HepG2 (cell line): ENCODE measurements around the gene TRERF1. TPM values are rescaled to one million over a fixed set of nuclear protein-coding genes. Genes with fewer than 3 reads are reported as not detected.

Experiments
- ATAC-seq: fragments of 200-7000 bp; cut with Tn5 transposase; 3 replicates; pipeline ENCODE4 v1.9.1; 2020; ENCODE audit warnings: mild to moderate bottlenecking, moderate library complexity
- BruUV-seq: library from RNA; stranded (reverse); fragments of 400-500 nt; replicated peaks from 2 replicates; lab custom pipeline; 2021; lab: Mats Ljungman, UMichigan
- CTCF ChIA-PET: fragments of 300-600 bp; formaldehyde crosslinking; extraction: SDS; loops from one replicate; lab custom pipeline; 2021; ENCODE audit warnings: low total read pairs, inconsistent platforms, low intra/inter-chr PET ratio; lab: Yijun Ruan, JAX
- POLR2A ChIA-PET: fragments of 350-600 bp; sonication (Branson Sonifier 250); formaldehyde crosslinking; loops from one replicate; lab custom pipeline; 2020; ENCODE audit warnings: antibody characterized with exemption, inconsistent platforms; lab: Yijun Ruan, JAX
- DNase-seq: peaks from one replicate; pipeline ENCODE4 v3.0.0-alpha.2; 2015; ENCODE audit warnings: low spot score
- FAIRE-seq: peaks from 3 replicates; lab custom pipeline; 2011; peaks lifted over from hg19 to GRCh38; lab: Jason Lieb, UNC
- H2AFZ ChIP-seq: one replicate; pipeline ENCODE4 v1.6.1; 2011; ENCODE audit warnings: low read length, inconsistent platforms
- H3K27ac ChIP-seq: fragments of 300-600 bp; 3 replicates; pipeline ENCODE4 v1.8.0; 2011; ENCODE audit warnings: mixed run types, mild to moderate bottlenecking, mixed read lengths, low read length, inconsistent platforms; ENCODE audit not compliant: insufficient read depth; ENCODE audit errors: extremely low read length
- H3K27me3 ChIP-seq, 2 experiments: fragments of 200-600 bp in 1 of 2; 2 replicates in 1 of 2; 3 replicates in 1 of 2; pipeline versions ENCODE4 v1.6.0 to v1.8.0; 2011; ENCODE audit warnings: low read length in 2 of 2, mild to moderate bottlenecking in 2 of 2, moderate library complexity in 2 of 2, inconsistent platforms in 1 of 2; ENCODE audit not compliant: insufficient read depth in 2 of 2, control insufficient read depth in 1 of 2
- H3K36me3 ChIP-seq, 2 experiments: fragments of 200-600 bp in 1 of 2; replicated peaks in 1 of 2; 2 replicates in 1 of 2; 3 replicates in 1 of 2; pipeline versions ENCODE4 v1.5.1 to v1.8.0; 2011; ENCODE audit warnings: low read length in 2 of 2, inconsistent platforms in 1 of 2; ENCODE audit not compliant: insufficient read depth in 2 of 2, control insufficient read depth in 1 of 2
- H3K4me1 ChIP-seq: 2 replicates; pipeline ENCODE4 v1.5.1; 2012; ENCODE audit warnings: low read length, inconsistent platforms; ENCODE audit not compliant: insufficient read depth
- H3K4me2 ChIP-seq: 2 replicates; pipeline ENCODE4 v1.6.0; 2011; ENCODE audit warnings: low read depth, low read length, inconsistent platforms
- H3K4me3 ChIP-seq, 3 experiments: fragments of 200-600 bp in 1 of 3; sonication (generic), shearing (Covaris generic) in 1 of 3; replicated peaks in 1 of 3; 2 replicates each; pipeline ENCODE4 v1.5.1; 2011 to 2016; ENCODE audit warnings: low read length in 3 of 3, inconsistent platforms in 2 of 3, low read depth in 2 of 3, mild to moderate bottlenecking in 2 of 3, control low read depth in 1 of 3, mixed read lengths in 1 of 3; ENCODE audit not compliant: insufficient read depth in 1 of 3
- H3K79me2 ChIP-seq: one replicate; pipeline ENCODE4 v1.6.1; 2011; ENCODE audit warnings: low read length, inconsistent platforms; ENCODE audit not compliant: insufficient read depth
- H3K9ac ChIP-seq: 2 replicates; pipeline ENCODE4 v1.6.0; 2011; ENCODE audit warnings: mild to moderate bottlenecking, low read depth, low read length, inconsistent platforms; ENCODE audit not compliant: insufficient read depth
- H3K9me3 ChIP-seq: 2 replicates; pipeline ENCODE4 v1.5.1; 2012; ENCODE audit warnings: mild to moderate bottlenecking, low read length
- H4K20me1 ChIP-seq: 2 replicates; pipeline ENCODE4 v1.6.0; 2011; ENCODE audit warnings: inconsistent platforms, mild to moderate bottlenecking, low read length, moderate library complexity; ENCODE audit not compliant: insufficient read depth
- CEBPG ChIP-seq: IDR thresholded peaks from 2 replicates; pipeline ENCODE4 v1.6.1; 2016
- ETV5 ChIP-seq: IDR thresholded peaks from 2 replicates; pipeline ENCODE4 v1.6.1; 2018; ENCODE audit warnings: missing biosample characterization, missing genetic modification reagents, inconsistent platforms, borderline replicate concordance
- ISX ChIP-seq: sonication (generic); formaldehyde crosslinking; conservative IDR thresholded peaks from 2 replicates; pipeline ENCODE4 v1.5.0; 2020; ENCODE audit warnings: missing genetic modification reagents
- NFE2L2 ChIP-seq: fragments of 150-350 bp; IDR thresholded peaks from 2 replicates; pipeline ENCODE4 v1.6.1; 2014; ENCODE audit warnings: low read length
- PBX2 ChIP-seq: IDR thresholded peaks from 2 replicates; pipeline ENCODE4 v1.6.1; 2016; ENCODE audit warnings: control low read depth
- SP5 ChIP-seq: IDR thresholded peaks from 2 replicates; pipeline ENCODE4 v1.6.1; 2016; ENCODE audit warnings: low read depth, borderline replicate concordance
- SPEN ChIP-seq: sonication (generic); formaldehyde crosslinking; IDR thresholded peaks from 2 replicates; pipeline ENCODE4 v1.5.1; 2020; ENCODE audit warnings: low read depth, mild to moderate bottlenecking, missing genetic modification reagents
- ZNF460 ChIP-seq: sonication (generic); formaldehyde crosslinking; IDR thresholded peaks from 2 replicates; pipeline ENCODE4 v1.5.1; 2020; ENCODE audit warnings: missing genetic modification reagents, mild to moderate bottlenecking, borderline replicate concordance
- ZNF597 ChIP-seq: sonication (generic); formaldehyde crosslinking; IDR thresholded peaks from 2 replicates; pipeline ENCODE4 v1.5.0; 2020; ENCODE audit warnings: missing genetic modification reagents
- ZNF7 ChIP-seq: IDR thresholded peaks from 2 replicates; pipeline ENCODE4 v1.6.1; 2016; ENCODE audit warnings: missing biosample characterization, missing genetic modification reagents
- WGBS: methylation state at CpG from one replicate; pipeline ENCODE4 v1.1.6; 2017; ENCODE audit warnings: low lambda C conversion rate; 5-methylcytosine and 5-hydroxymethylcytosine counted together
- in situ Hi-C: cut with HindIII; loops from 2 replicates; pipeline ENCODE4 v1.10.0; 2017; ENCODE audit warnings: low pct_unique_long_range_greater_than_20kb; ENCODE audit not compliant: extremely low pct_ligation_motif_present
- intact Hi-C: fragments of 100-400 bp; cut with micrococcal nuclease; formaldehyde crosslinking; loops from one replicate; pipeline ENCODE4 v1.10.0; 2022; ENCODE audit not compliant: unreplicated experiment
- polyA plus RNA-seq, 8 experiments: library from polyadenylated mRNA; depleted of rRNA in 3 of 8; stranded (reverse) in 7 of 8; unstranded in 1 of 8; fragments of >200 nt; fragmentation: Illumina TruSeq in 4 of 8; extraction: Trizol in 4 of 8; gene quantifications; 2 replicates each; pipeline versions ENCODE4 v1.2.1 to v1.2.3, GENCODE V29; 2011 to 2016; ENCODE audit warnings: low read depth in 4 of 8, missing spikeins in 1 of 8, mixed read lengths in 1 of 8; ENCODE audit not compliant: insufficient read depth in 1 of 8
- total RNA-seq, 5 experiments: library from RNA; depleted of rRNA; stranded (reverse); fragments of >200 nt; fragmentation: Illumina TruSeq; extraction: Trizol; gene quantifications; 2 replicates each; pipeline ENCODE4 v1.2.3, GENCODE V29; 2016; ENCODE audit warnings: low read depth in 1 of 5

TRERF1 gene
- total and polyA plus RNA-seq, 2 of the 13 experiments (the other 11 are each of a cell fraction or from before 2014, with no cell fraction given): 0.02 TPM; not detected in 1

GRCh38 chr6:42427871-42428270, 23.9 kb downstream of the TRERF1 start:
- in situ Hi-C loops (no loop called here), intact Hi-C loops (no loop called here)
- no peak overlapping the region for H3K9ac ChIP-seq
- no peaks in the 10 kb centered on the region for H3K9me3 ChIP-seq
- H3K4me3 ChIP-seq: no peak overlapping the region
- WGBS: 44% methylated on average over 2 of the region's 2 CpGs
- TF ChIP-seq NFE2L2 (no peak), ZNF597 (CRISPR knock-in tag) (no peak), CEBPG (CRISPR knock-in tag) (no peak), ETV5 (CRISPR knock-in tag) (no peak), ZNF7 (no peak), ISX (CRISPR knock-in tag) (no peak), SP5 (CRISPR knock-in tag) (no peak), ZNF460 (no peak)
- no peaks in the 10 kb centered on the region for H4K20me1 ChIP-seq
- no peak overlapping the region for H3K27ac ChIP-seq
- no peak for ATAC-seq
- no peak overlapping the region for H3K4me2 ChIP-seq
- POLR2A ChIA-PET: no interaction called here
- H3K27me3 ChIP-seq: no peaks in the 10 kb centered on the region; a peak in 2 of 5 replicates
- H3K4me1 ChIP-seq: peaks cover 8% of the 10 kb centered on the region
- no peaks in the 10 kb centered on the region for H3K79me2 ChIP-seq
- no TSS peak for BruUV-seq
- H2AFZ ChIP-seq: no peak overlapping the region
- CTCF ChIA-PET: no interaction called here
- DNase-seq: no peak
- FAIRE-seq: no peak
- H3K36me3 ChIP-seq: no peaks in the 10 kb centered on the region

- ChIA-PET CTCF (no interaction called here), POLR2A (no interaction called here)
- Histone ChIP-seq H3K9ac (no peak overlapping the region), H3K4me3 (no peak overlapping the region), H2AFZ (no peak overlapping the region), H4K20me1 (no peaks in the 10 kb centered on the region), H3K79me2 (no peaks in the 10 kb centered on the region), H3K27me3 (no peaks in the 10 kb centered on the region; a peak in 1 of 5 replicates), H3K27ac (no peak overlapping the region), H3K36me3 (no peaks in the 10 kb centered on the region), H3K4me2 (no peak overlapping the region), H3K9me3 (no peaks in the 10 kb centered on the region), H3K4me1 (peaks cover 8% of the 10 kb centered on the region)
- FAIRE-seq: no peak
- TF ChIP-seq SPEN (CRISPR knock-in tag): no peak
- no peak for TF ChIP-seq PBX2 (CRISPR knock-in tag)
- in situ Hi-C loops (no loop called here), intact Hi-C loops (no loop called here)
- ATAC-seq: no peak
- WGBS: 21% methylated on average over 2 of the region's 2 CpGs
- BruUV-seq: no TSS peak
- DNase-seq: no peak
These were observed 25.5 kb downstream of the TRERF1 start for GRCh38 chr6:42426191-42426590.
